ENCODE measurements around the gene CEBPB.
A peak's percentile ranks its signal among the peaks of the same experiment; 100 is the strongest.
"Not testable (repeated sequence)": the region's sequence is repeated elsewhere in the genome, so short reads cannot be mapped to it uniquely, and the experiment has no call there.

The CEBPB gene

GRCh38 chr20:50193199-50193835, 2.7 kb downstream of the CEBPB start:
- DNase-seq (ENCODE audit: low read depth): peak; percentile 83

- DNase-seq (ENCODE audit: low read depth): peak; percentile 43
Observed at GRCh38 chr20:50193836-50194421, 3.3 kb downstream of the CEBPB start.

GRCh38 chr20:50194422-50194830, 3.8 kb downstream of the CEBPB start:
- DNase-seq (ENCODE audit: low read depth): no peak

GRCh38 chr20:50194831-50195523, 4.3 kb downstream of the CEBPB start:
- DNase-seq (ENCODE audit: low read depth): peak; percentile 26

- DNase-seq (ENCODE audit: low read depth): peak; percentile 27
Observed at GRCh38 chr20:50195524-50196120, 5.0 kb downstream of the CEBPB start.

GRCh38 chr20:50196248-50196647, 5.6 kb downstream of the CEBPB start:
- no peak for DNase-seq (ENCODE audit: low read depth)

- no peak for DNase-seq (ENCODE audit: low read depth)
Observed at GRCh38 chr20:50196896-50197295, 6.3 kb downstream of the CEBPB start.

GRCh38 chr20:50197463-50198179, 7.0 kb downstream of the CEBPB start:
- DNase-seq (ENCODE audit: low read depth): no peak

GRCh38 chr20:50198180-50198666, 7.6 kb downstream of the CEBPB start:
- no peak for DNase-seq (ENCODE audit: low read depth)

GRCh38 chr20:50198716-50199115, 8.1 kb downstream of the CEBPB start:
- no peak for DNase-seq (ENCODE audit: low read depth)

GRCh38 chr20:50199703-50200102, 9.1 kb downstream of the CEBPB start:
- DNase-seq (ENCODE audit: low read depth): no peak

- DNase-seq (ENCODE audit: low read depth): no peak
Observed at GRCh38 chr20:50200482-50201104, 10.0 kb downstream of the CEBPB start.

- not testable (repeated sequence) for DNase-seq (ENCODE audit: low read depth)
Observed at GRCh38 chr20:50201710-50202109, 11.1 kb downstream of the CEBPB start.

GRCh38 chr20:50202677-50203076, 12.0 kb downstream of the CEBPB start:
- DNase-seq (ENCODE audit: low read depth): no peak

- DNase-seq (ENCODE audit: low read depth): no peak
Observed at GRCh38 chr20:50203951-50204937, 13.6 kb downstream of the CEBPB start.

- DNase-seq (ENCODE audit: low read depth): no peak
Observed at GRCh38 chr20:50207026-50207425, 16.4 kb downstream of the CEBPB start.

- no peak for DNase-seq (ENCODE audit: low read depth)
Observed at GRCh38 chr20:50208085-50208491, 17.5 kb downstream of the CEBPB start.

- DNase-seq (ENCODE audit: low read depth): not testable (repeated sequence)
Observed at GRCh38 chr20:50208815-50209214, 18.2 kb downstream of the CEBPB start.

GRCh38 chr20:50210066-50210619, 19.5 kb downstream of the CEBPB start:
- no peak for DNase-seq (ENCODE audit: low read depth)

- no peak for DNase-seq (ENCODE audit: low read depth)
Observed at GRCh38 chr20:50211091-50211490, 20.5 kb downstream of the CEBPB start.

Data from ELR (cell line).